ENCODE results near the gene PCMTD2.
"Not testable (repeated sequence)": the region's sequence is repeated elsewhere in the genome, so short reads cannot be mapped to it uniquely, and the experiment has no call there.

The PCMTD2 gene

GRCh38 chr20:64313761-64314160, 58.2 kb downstream of the PCMTD2 start:
- not testable (repeated sequence) for DNase-seq

- DNase-seq = not testable (repeated sequence)
Observed at GRCh38 chr20:64315381-64315780, 59.8 kb downstream of the PCMTD2 start.

GRCh38 chr20:64315884-64316283, 60.3 kb downstream of the PCMTD2 start:
- DNase-seq = not testable (repeated sequence)

- DNase-seq = peak; percentile 63
Observed at GRCh38 chr20:64316415-64317083, 61.0 kb downstream of the PCMTD2 start.

GRCh38 chr20:64317331-64317730, 61.8 kb downstream of the PCMTD2 start:
- DNase-seq = not testable (repeated sequence)

GRCh38 chr20:64318056-64318455, 62.5 kb downstream of the PCMTD2 start:
- DNase-seq = not testable (repeated sequence)

GRCh38 chr20:64322031-64322789, 66.7 kb downstream of the PCMTD2 start:
- peak; percentile 93 for DNase-seq
